Measurements from ENCODE around the gene MAP3K4. TPM values are rescaled to one million over a fixed set of nuclear protein-coding genes. Genes with fewer than 3 reads are reported as not detected.

The MAP3K4 gene
- total and polyA plus RNA-seq, 10 donors = 11.4 to 65.5 (median 37.0) TPM

GRCh38 chr6:160992980-160993314 is 1.4 kb downstream of the MAP3K4 start:
- H3K36me3 ChIP-seq = no peaks in the 10 kb centered on the region
- peak overlapping the region in 7 of 8 donors; percentile 91 to 100 (median 99) for H3K4me3 ChIP-seq
- no peaks in the 10 kb centered on the region for H3K9me3 ChIP-seq
- peak overlapping the region in 2 of 8 donors; percentile 89 to 93 for H3K27ac ChIP-seq
- H3K27me3 ChIP-seq (replicated peaks in 1 of 7) = no peaks in the 10 kb centered on the region
- H3K4me1 ChIP-seq = peaks cover 8 to 64% (median 37%) of the 10 kb centered on the region in 6 donors
- intact Hi-C loops (cut with DNase I; ENCODE audit: low total_unique reads) = no loop called here
- TF ChIP-seq CTCF (IDR thresholded peaks at IDR 0.05 in 8 of 11, conservative IDR thresholded peaks at IDR 0.05 in 3 of 11) (peak in 1 of 11 experiments; percentile 19), POLR2AphosphoS5 (IDR thresholded peaks at IDR 0.05) (no peak), POLR2A (IDR thresholded peaks at IDR 0.05) (no peak)
- no peak for DNase-seq

- no peaks in the 10 kb centered on the region for H3K36me3 ChIP-seq
- H3K27me3 ChIP-seq (replicated peaks in 1 of 7) = no peaks in the 10 kb centered on the region
- H3K9me3 ChIP-seq = no peaks in the 10 kb centered on the region
- TF ChIP-seq CTCF (IDR thresholded peaks at IDR 0.05 in 8 of 11, conservative IDR thresholded peaks at IDR 0.05 in 3 of 11) (no peak), POLR2A (IDR thresholded peaks at IDR 0.05) (no peak), POLR2AphosphoS5 (IDR thresholded peaks at IDR 0.05) (no peak)
- 85 to 93% (median 86%) methylated on average over 1 of the region's 1 CpG for WGBS, 5 donors
- no peak overlapping the region for H3K27ac ChIP-seq
- intact Hi-C loops (cut with DNase I; ENCODE audit: low total_unique reads) = no loop called here
- no peak overlapping the region for H3K4me3 ChIP-seq
- H3K4me1 ChIP-seq = peaks cover 8 to 62% (median 37%) of the 10 kb centered on the region in 6 donors
- no peak for DNase-seq
These were observed 3.7 kb downstream of the MAP3K4 start for GRCh38 chr6:160995271-160995670.

DNA sequence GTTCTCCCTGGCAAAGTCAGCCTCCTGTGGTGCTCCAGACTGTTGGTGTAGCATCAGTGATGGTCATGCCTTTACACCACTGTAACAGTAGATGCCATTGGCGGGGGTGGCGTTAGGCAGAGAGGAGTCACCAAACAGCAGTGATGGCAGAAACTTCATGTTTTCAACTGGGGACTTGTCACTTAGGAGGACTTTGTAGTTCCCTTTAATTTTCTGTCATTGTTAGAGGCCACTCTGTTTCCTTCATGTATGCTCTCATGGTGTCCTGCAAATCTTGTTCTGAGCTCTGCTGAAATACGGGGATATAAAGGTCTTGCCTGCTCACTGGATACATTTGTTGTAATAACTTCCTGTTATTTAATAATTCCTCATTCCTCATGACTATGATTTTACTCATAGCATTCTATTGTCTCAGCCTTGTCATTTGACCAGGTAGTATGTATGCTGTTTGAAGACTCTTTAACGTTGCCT is 4.6 kb downstream of the MAP3K4 start:
- H3K9me3 ChIP-seq = no peaks in the 10 kb centered on the region
- peaks cover 8 to 55% (median 30%) of the 10 kb centered on the region in 6 donors for H3K4me1 ChIP-seq
- intact Hi-C loops (cut with DNase I; ENCODE audit: low total_unique reads) = no loop called here
- H3K27me3 ChIP-seq (replicated peaks in 1 of 7) = no peaks in the 10 kb centered on the region
- WGBS, 5 donors = 72 to 88% (median 81%) methylated on average over 4 of the region's 4 CpGs
- no peak for TF ChIP-seq CTCF (IDR thresholded peaks at IDR 0.05 in 8 of 11, conservative IDR thresholded peaks at IDR 0.05 in 3 of 11)
- TF ChIP-seq POLR2AphosphoS5 (IDR thresholded peaks at IDR 0.05) = no peak
- no peak for TF ChIP-seq POLR2A (IDR thresholded peaks at IDR 0.05)
- H3K4me3 ChIP-seq = no peak overlapping the region
- H3K36me3 ChIP-seq = no peaks in the 10 kb centered on the region
- no peak for DNase-seq
- H3K27ac ChIP-seq = no peak overlapping the region

GRCh38 chr6:160998217-160998616 is 6.6 kb downstream of the MAP3K4 start:
- no peak for DNase-seq
- Histone ChIP-seq H3K4me3 (no peak overlapping the region), H3K27me3 (replicated peaks in 1 of 7) (no peaks in the 10 kb centered on the region), H3K27ac (no peak overlapping the region), H3K36me3 (no peaks in the 10 kb centered on the region), H3K4me1 (peaks cover 3 to 52% (median 28%) of the 10 kb centered on the region in 6 donors), H3K9me3 (no peaks in the 10 kb centered on the region)
- intact Hi-C loops (cut with DNase I; ENCODE audit: low total_unique reads) = no loop called here
- TF ChIP-seq CTCF (IDR thresholded peaks at IDR 0.05 in 8 of 11, conservative IDR thresholded peaks at IDR 0.05 in 3 of 11) (no peak), POLR2AphosphoS5 (IDR thresholded peaks at IDR 0.05) (no peak), POLR2A (IDR thresholded peaks at IDR 0.05) (no peak)
- 92 to 97% (median 95%) methylated on average over 3 of the region's 3 CpGs for WGBS, 5 donors

Data from spleen (tissue), 11 donors.